OCI-M2 (cell line): ENCODE results near the gene ANKDD1B.
"Not testable (repeated sequence)": the region's sequence is repeated elsewhere in the genome, so short reads cannot be mapped to it uniquely, and the experiment has no call there.

Source experiments
- DNase-seq: peaks from one replicate; lab custom pipeline; 2025; ENCODE audit not compliant: unreplicated experiment; lab: John Stamatoyannopoulos, UW

Gene ANKDD1B

DNA sequence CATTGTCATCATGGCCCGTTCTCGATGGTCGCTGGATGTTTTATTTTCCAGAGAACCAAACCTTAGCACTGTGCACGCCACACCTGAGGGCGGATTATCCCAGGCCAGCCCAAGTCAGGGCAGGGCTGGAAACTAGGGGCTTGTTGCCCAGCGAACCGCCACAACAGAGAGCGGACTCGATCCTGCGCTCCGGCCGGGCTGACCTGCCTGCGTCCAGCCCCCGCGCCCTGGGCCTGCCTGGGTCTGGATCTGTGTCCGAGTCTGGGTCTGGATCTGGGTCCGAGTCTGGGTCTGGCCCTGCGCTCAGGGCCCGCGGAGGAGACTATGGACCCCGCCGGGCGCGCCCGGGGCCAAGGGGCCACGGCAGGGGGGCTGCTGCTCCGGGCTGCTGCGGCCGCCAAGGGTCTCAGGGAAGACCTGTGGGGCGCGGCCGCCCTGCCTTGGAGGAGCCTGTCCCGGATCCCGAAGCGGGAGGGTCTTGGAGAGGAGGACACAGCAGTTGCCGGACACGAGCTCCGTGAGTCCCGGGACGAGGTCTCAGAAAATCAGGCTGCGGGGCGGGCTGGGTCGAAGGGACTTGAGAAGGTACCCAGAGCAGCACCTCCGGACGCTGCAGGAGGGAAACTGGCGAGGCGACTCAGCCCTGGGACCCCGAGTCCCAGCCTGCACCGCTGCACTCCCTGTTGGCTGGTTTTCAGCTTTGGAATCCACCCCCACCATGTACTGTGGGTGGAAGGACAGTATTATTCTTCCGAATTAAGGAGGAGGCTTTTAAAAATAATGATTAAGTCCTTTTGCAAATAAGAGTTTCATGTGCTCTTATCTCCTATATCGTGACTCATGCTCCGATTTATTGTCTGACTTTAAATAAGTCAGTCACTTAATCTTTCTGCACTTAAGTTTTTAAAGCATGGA lies at the start of gene ANKDD1B:
Gene ANKDD1B, plus strand, starts transcription at position 143 of the 915 bp plus-strand sequence. Its CDS starts 182 bp downstream, at position 325.
- no peak for DNase-seq

DNA sequence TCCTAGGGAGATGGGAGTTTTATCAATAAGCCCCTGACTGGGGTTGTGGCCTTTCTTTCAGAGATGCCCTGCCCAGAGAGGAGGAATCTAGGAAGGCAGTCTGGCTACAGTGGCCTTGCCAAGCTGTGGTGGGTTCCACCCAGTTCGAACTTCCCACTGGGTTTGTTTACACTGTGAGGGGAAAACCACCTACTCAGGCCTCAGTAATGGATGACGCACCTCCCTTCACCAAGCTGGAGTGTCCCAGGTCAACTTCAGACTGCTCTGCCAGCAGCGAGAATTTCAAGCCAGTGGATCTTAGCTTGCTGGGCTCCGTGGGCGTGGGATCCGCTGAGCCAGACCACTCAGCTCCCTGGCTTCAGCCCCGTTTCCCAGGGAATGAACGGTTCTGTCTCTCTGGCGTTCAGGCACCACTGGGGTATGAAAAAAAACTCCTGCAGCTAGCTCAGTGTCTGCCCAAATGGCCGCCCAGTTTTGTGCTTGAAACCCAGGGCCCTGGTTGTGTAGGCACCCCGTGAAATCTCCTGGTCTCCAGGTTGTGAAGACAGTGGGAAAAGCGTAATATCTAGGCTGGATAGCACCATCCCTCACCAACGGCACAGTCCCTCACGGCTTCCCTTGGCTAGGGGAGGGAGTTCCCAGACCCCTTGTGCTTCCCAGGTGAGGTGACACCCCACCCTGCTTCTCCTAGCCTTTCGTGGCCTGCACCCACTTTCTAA lies 45.1 kb upstream of the ANKDD1B start:
- DNase-seq: not testable (repeated sequence)

DNA sequence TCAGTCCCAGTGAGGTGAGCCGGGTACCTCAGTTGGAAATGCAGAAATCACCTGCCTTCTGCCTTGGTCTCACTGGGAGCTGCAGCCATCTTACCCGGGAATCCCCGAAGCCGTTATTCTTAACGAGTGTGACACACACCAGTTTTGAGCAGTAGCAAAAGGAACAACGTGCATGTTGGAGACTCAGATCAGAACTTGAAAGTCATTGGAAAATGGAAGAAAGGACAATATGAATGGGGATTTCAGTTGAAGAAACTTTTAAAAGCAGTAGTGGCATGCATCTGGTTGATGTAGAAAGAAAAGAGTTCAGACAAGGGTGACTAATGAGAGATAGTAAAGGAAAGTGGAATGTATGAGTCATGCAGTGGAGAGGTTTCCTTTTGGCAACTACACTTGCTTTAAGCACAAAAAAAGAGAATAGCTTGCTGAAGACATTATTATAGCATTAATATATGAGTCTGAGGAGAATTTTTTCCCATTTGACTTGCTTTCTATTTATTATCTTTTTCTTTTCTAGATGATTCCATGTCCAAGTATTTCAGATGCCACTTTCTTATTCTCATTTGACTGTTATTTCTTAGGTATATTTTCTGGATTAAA lies 44.4 kb upstream of the ANKDD1B start:
- peak; percentile 16 for DNase-seq

DNA sequence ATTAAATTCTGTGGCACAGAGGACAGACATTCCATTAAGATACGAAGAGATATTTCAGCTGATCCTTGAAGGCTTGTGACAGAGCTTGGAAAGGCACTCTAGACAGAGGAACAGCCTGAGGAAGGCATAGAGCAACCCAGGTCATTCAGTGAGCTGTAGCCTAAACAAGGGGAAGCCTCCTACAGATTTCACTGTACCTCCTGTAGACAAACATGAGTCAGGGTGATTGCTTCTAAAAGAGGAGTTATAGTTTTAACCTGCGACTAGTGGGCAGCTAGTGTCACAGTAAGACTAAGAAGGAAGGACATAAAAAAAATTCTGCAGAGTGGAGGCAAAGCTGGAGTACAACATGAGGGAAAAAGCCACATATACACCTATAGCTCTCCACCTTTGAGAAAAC lies 43.5 kb upstream of the ANKDD1B start:
- DNase-seq: no peak

DNA sequence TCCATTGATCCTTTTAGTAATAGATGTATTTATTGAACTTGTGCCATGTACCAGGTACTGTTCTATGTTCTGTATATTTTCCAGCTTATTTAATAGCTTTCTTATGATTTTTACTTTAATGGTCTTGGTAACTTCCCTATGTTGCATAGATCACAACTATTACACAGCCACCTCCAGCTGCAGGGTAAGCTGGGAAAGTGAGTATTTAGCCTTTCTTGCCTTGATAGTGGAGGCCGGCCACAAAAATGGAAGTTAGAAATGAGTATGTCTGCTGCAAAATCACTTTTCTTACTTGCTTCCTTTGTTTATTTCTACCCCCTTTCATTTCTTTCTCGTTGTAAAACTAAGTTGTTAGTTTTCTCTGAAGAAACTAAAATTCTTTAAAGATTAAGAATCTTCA lies 43.1 kb upstream of the ANKDD1B start:
- no peak for DNase-seq

DNA sequence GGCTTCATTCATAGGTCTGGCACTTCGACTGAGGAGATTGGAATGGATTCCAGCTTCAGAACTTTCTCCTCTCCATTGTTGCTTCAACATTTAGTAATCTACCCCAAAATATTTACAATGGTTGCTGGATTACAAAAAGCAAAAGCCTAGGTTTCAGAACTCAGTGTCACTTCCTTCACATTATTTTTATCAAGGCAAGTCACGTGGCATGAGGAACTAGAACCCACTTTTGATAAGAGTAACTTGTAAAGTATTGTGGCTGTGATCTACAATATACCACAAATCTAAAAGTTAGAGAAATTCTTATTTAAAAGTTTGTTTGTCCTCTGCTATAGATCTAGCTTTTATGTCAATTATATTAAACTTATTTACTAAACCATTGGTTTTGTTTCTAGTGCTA lies 39.7 kb upstream of the ANKDD1B start:
- no peak for DNase-seq

DNA sequence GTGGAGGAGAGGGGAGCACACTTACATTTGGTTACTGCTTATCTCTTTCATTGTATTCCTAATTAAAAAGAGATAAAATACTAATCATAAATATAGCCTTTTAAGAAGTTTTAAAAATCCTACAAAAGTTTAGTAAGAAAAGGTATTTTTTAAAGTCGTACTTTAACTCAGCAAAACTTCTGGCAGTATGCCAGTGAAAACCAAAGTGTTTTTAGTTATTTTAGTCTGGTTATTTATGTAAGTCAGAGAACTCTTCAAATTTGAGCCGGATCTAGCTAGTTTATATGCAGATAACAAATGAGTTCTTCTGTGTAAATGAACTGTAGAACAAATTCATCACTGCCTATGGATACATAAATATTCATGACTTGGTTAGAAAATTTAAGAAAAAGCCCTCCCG lies 36.5 kb upstream of the ANKDD1B start:
- DNase-seq: no peak

DNA sequence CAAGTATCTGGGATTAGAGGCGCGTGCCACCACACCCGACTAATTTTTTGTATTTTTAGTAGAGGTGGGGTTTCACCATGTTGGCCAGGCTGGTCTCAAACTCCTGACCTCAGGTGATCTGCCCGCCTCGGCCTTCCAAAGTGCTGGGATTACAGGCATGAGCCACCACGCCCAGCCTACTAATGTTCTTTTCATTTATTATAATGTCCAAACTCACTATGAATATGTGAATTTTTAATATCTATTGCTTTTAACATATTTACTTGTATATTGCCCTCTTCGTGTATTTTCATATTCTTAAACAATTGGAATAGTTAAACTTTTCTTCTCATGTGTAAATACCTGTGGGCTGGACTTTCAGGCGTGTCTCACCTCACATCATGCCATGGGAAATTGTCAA lies 33.0 kb upstream of the ANKDD1B start:
- not testable (repeated sequence) for DNase-seq

DNA sequence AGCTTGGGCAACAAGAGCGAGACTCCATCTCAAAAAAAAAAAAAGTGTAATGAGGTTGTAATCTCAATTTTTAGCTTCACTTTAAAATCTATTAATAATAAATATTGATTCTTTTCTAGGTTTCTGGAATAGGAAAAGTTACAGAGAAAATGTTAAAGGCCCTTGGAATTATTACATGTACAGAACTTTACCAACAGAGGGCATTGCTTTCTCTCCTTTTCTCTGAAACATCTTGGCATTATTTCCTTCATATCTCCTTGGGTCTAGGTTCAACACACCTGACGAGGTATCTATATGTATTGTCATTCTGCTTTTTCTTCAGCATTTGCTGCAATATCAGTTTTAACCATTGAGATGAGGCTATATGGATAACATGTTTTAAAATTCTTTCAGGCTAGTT lies 26.6 kb upstream of the ANKDD1B start:
- no peak for DNase-seq

DNA sequence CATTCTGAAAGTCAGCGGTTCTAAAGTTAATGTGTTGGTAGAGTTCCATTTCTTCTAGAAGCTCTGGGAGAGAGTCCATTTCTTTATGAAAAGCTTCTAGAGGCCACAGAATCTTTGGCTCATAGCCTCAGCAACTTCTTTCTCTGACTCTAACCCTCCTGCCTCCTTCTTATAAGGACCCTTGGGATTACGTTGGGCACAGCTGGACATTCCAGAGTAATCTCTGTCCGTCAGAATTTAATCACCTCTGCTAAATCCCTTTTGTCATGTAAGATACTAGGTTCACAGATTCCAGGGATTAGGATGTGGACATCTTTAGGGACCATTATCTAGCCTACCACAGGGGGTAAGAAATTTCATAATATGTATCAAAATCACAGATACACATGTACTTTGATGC lies 22.6 kb upstream of the ANKDD1B start:
- no peak for DNase-seq

DNA sequence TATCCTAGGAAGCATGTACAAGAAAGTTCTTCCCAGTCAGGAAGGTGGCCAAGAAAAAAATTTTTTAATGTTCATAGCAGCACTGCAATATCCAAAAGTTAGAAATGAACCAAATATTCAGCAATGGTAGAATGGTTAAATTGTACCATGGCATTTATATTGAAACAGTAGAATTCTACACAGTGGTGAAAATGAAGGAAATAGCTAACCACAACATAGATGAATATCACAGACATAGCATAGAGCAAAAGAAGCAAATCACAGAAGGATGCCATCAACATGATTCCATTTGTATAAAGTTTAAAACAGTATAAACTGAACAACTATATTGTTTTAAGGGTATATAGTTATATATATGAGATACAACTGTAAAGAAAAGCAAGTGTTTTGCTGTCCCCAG lies 10.7 kb upstream of the ANKDD1B start:
- DNase-seq: no peak

DNA sequence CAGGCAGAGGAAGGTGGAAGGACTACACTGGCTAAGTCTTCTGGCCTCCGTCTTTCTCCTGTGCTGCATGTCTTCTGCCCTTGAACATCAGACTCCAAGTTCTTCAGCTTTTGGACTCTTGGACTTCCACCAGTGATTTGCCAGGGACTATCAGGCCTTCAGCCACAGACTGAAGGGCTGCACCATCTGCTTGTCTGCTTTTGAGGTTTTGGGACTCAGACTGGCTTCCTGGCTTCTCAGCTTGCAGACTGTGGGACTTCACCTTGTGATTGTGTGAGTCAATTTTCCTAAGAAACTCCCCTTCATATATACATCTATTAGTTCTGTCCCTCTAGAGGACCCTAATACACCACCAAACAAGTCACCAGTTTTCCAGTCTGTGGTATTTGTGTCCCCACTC lies 9.7 kb upstream of the ANKDD1B start:
- DNase-seq: no peak

DNA sequence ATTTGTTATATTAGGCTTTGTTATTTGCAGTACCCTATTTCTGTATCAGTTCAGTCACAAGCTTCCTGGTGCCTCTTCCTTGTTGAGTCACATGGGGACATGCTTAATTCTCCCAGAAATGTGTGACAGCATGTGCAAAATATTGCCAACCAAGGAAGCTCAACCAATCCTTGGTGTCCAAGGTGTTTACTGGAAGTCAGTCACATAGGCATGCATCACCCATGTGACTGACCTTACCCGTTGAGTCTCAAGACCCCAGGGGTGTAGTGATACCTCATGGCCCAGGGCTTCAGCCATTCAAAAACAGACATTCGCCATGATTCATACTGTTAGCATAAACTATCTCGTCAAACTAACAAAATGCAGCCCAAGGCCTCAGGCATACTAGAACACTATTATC lies 9.3 kb upstream of the ANKDD1B start:
- DNase-seq: no peak

DNA sequence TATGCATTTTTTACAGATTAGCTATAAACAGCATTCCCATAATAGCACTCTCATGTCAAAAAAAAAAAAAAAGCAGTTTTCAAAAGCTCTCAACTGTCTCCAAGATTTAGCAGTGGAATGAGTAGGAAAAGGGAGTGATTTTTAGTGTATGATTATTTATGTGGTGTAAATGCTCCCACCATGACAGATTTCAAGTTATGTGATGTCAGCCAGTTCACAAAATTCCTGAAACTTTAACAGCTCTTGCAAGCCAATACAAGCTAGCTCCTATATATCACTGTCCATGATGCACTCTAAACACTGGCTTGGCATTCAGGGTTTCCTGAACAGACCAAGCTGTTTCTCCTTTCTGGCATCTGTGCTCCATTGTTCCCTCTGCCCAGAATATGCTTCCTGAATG lies 7.9 kb upstream of the ANKDD1B start:
- no peak for DNase-seq

DNA sequence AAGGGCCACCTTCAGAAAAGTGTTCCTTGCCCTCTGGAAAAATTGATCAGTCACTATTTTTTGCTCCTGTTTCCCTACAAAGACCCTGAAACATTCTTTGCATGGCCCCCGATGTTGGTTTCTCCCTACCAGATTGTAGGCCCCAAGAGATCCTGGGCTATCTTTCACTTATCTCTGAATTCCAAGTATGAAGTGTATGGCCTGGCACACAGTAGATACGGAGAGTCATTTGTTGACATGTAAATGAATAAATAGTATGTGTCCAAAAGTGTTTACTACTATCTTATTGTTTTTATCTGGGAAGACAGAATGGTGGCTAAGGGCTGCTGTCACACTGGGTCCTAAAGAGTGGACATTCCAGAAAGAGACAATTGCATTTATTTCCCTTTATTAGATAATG lies 7.4 kb upstream of the ANKDD1B start:
- no peak for DNase-seq

DNA sequence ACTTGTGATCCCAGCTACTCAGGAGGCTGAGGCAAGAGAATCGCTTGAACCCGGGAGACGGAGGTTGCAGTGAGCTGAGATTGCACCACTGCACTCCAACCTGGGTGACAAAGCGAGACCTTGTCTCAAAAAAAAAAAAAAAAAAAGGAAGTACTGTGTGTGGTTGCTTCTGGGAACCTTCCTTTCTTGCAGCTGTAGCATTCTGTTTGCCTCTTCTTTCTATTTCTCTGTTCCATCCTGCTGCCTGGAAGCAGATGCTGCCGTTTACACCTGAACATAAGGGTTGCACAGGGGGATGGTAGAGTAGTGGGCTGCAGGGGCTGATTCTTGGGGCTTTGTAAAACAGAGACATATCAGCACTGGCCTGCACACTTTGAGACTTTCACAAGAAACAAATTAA lies 3.9 kb upstream of the ANKDD1B start:
- not testable (repeated sequence) for DNase-seq

DNA sequence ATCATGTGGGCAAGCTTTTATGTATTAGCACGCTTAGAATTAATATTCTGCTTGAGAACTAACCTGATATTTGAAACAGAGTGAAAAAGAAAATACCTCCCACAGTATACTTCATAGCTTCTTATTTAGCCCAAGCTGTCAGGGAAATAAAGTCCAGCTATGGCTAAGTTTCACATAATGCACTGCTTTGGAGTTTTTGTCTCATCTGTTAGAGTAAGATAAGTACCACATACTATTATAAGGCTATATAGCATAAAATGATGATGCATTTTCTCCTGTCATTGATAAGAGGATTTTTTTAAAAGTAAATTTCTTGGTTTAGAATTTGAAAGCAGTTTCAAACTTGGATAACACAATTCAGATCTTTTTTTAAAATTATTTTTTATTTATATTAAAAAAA lies 2.4 kb upstream of the ANKDD1B start:
- DNase-seq: no peak

DNA sequence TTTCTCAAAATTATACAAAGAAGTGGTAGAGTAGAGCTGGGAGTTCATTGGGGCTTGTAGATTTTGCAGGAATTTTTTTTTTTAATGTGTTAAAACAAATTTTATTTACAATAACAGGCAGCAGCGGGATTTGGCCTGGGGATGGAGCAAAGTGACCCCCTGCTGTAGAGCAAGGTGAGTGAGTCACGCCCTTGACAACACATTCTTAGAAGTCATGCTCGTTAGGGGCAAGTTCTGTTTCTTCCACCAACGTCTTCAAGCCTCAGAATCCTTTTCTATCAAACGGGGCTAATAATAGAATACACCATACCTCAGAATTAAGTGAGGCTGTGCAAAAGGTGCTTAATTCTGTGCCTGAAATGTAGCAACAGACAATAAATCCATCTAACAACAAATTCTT lies 1.1 kb upstream of the ANKDD1B start:
- DNase-seq: no peak

DNA sequence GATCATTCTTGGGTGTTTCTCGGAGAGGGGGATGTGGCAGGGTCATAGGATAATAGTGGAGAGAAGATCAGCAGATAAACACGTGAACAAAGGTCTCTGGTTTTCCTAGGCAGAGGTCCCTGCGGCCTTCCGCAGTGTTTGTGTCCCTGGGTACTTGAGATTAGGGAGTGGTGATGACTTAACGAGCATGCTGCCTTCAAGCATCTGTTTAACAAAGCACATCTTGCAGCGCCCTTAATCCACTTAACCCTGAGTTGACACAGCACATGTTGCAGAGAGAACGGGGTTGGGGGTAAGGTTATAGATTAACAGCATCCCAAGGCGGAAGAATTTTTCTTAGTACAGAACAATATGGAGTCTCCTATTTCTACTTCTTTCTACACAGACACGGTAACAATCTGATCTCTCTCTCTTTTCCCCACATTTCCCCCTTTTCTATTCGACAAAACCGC lies 368 bp upstream of the ANKDD1B start:
- DNase-seq: not testable (repeated sequence)

DNA sequence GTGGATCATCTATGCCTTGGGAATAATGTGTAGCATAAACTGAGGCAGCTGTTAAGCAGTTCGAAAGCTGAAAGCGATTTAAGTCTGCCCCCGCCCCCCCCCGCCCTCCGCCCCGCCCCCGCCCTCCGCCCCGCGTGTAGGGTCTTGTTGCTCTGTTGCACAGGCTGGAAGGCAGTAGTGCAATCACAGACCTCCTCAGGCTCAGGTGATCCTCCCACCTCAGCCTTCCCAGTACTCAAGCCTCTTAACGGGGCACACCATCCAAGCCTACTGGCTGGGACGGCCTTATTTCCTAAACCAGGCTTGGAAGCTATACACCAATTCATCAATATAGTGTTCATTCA lies 945 bp downstream of the ANKDD1B start:
- DNase-seq: no peak

DNA sequence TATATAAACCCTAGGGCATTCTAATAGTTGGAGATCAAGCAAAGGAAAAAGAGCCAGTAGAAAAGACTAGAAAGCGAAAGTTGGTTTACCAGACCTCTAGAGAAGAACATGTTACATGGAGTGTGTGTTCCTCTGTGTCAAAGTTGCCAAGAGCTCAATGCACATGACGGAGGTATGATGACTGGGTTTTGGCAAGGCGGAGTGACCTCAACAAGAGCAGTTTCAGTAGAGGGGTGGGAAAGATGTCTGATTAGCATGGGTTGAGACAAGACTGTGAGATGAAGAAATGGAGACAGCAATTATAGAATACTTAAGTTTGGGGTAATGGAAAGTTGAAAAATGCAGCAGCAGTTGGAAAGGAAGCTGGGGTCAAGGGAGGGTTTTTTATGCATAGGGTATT lies 1.6 kb downstream of the ANKDD1B start:
- no peak for DNase-seq

DNA sequence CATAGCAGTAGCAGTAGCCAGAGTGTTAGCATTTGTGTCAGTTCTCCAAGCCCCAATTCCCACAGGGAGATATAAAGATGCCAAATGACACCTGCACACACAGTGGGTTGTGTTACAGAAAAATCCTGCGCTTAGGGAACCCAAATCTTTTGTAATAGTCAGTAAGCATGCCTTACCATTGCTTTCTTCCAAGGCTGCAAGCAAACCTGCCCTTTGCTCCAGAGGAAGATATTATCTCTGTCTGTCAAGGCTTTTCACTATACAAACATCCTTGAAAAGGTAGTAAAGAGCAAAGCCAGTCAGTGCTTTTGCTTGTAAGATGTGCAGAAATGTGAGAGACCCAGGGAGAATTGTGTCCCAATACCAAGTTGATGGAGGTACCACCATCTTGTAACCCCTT lies 2.9 kb downstream of the ANKDD1B start:
- no peak for DNase-seq
